ENCODE results near the gene ACSM2A. TPM values are rescaled to one million over a fixed set of nuclear protein-coding genes. Genes with fewer than 3 reads are reported as not detected.
"Not testable (repeated sequence)": the region's sequence is repeated elsewhere in the genome, so short reads cannot be mapped to it uniquely, and the experiment has no call there.

The ACSM2A gene
- 10 to 100 TPM; 59.3 to 84.9 (median 73.7) TPM for polyA plus RNA-seq (ENCODE audit: insufficient read length in 3 of 3)

- not testable (repeated sequence) for DNase-seq (ENCODE audit: low read depth in 3 of 3, low spot score in 2 of 3)
These were observed at the start of gene ACSM2A for GRCh38 chr16:20451364-20451763. Gene ACSM2A (plus strand): TSS chr16:20451521. CDS start chr16:20460115, 8,594 bp downstream.

- no peak for DNase-seq (ENCODE audit: low read depth in 3 of 3, low spot score in 2 of 3)
These were observed 48.7 kb upstream of the ACSM2A start for GRCh38 chr16:20402651-20403050.

- DNase-seq (ENCODE audit: low read depth in 3 of 3, low spot score in 2 of 3): no peak
These were observed 46.7 kb upstream of the ACSM2A start, which contains the start of gene PDILT for GRCh38 chr16:20404637-20405036. Gene PDILT (minus strand): TSS chr16:20404737. CDS start chr16:20399300, 5,437 bp downstream.

- DNase-seq (ENCODE audit: low read depth in 3 of 3, low spot score in 2 of 3): no peak
These were observed 41.8 kb upstream of the ACSM2A start, which contains the start of gene ACSM5 for GRCh38 chr16:20409398-20410120. Gene ACSM5 (plus strand): TSS chr16:20409534. CDS start chr16:20411485, 1,951 bp downstream.

GRCh38 chr16:20410121-20410723 lies 41.1 kb upstream of the ACSM2A start:
- no peak for DNase-seq (ENCODE audit: low read depth in 3 of 3, low spot score in 2 of 3)

GRCh38 chr16:20411055-20411454 lies 40.3 kb upstream of the ACSM2A start:
- DNase-seq (ENCODE audit: low read depth in 3 of 3, low spot score in 2 of 3): no peak

- DNase-seq (ENCODE audit: low read depth in 3 of 3, low spot score in 2 of 3): no peak
These were observed 35.8 kb upstream of the ACSM2A start for GRCh38 chr16:20415541-20415940.

GRCh38 chr16:20419093-20419492 lies 32.2 kb upstream of the ACSM2A start:
- not testable (repeated sequence) for DNase-seq (ENCODE audit: low read depth in 3 of 3, low spot score in 2 of 3)

- not testable (repeated sequence) for DNase-seq (ENCODE audit: low read depth in 3 of 3, low spot score in 2 of 3)
These were observed 29.6 kb upstream of the ACSM2A start for GRCh38 chr16:20421748-20422147.

- not testable (repeated sequence) for DNase-seq (ENCODE audit: low read depth in 3 of 3, low spot score in 2 of 3)
These were observed 27.6 kb upstream of the ACSM2A start for GRCh38 chr16:20423772-20424128.

GRCh38 chr16:20424129-20424866 lies 27.0 kb upstream of the ACSM2A start:
- DNase-seq (ENCODE audit: low read depth in 3 of 3, low spot score in 2 of 3): no peak

GRCh38 chr16:20427401-20427797 lies 23.9 kb upstream of the ACSM2A start:
- not testable (repeated sequence) for DNase-seq (ENCODE audit: low read depth in 3 of 3, low spot score in 2 of 3)

GRCh38 chr16:20429499-20429898 lies 21.8 kb upstream of the ACSM2A start:
- DNase-seq (ENCODE audit: low read depth in 3 of 3, low spot score in 2 of 3): not testable (repeated sequence)

- not testable (repeated sequence) for DNase-seq (ENCODE audit: low read depth in 3 of 3, low spot score in 2 of 3)
These were observed 20.8 kb upstream of the ACSM2A start for GRCh38 chr16:20430480-20430879.

- no peak for DNase-seq (ENCODE audit: low read depth in 3 of 3, low spot score in 2 of 3)
These were observed 20.4 kb upstream of the ACSM2A start for GRCh38 chr16:20430948-20431347.

- not testable (repeated sequence) for DNase-seq (ENCODE audit: low read depth in 3 of 3, low spot score in 2 of 3)
These were observed 12.4 kb upstream of the ACSM2A start for GRCh38 chr16:20438950-20439349.

- DNase-seq (ENCODE audit: low read depth in 3 of 3, low spot score in 2 of 3): not testable (repeated sequence)
These were observed 11.5 kb upstream of the ACSM2A start for GRCh38 chr16:20439820-20440231.

- not testable (repeated sequence) for DNase-seq (ENCODE audit: low read depth in 3 of 3, low spot score in 2 of 3)
These were observed 10.6 kb upstream of the ACSM2A start for GRCh38 chr16:20440731-20441130.

GRCh38 chr16:20441191-20441590 lies 10.1 kb upstream of the ACSM2A start:
- no peak for DNase-seq (ENCODE audit: low read depth in 3 of 3, low spot score in 2 of 3)

GRCh38 chr16:20441859-20442258 lies 9.5 kb upstream of the ACSM2A start:
- not testable (repeated sequence) for DNase-seq (ENCODE audit: low read depth in 3 of 3, low spot score in 2 of 3)
